Activated T-cell treated with anti-CD3 and anti-CD28 coated beads for 24 hours (primary cell): ENCODE measurements around the gene ZNF107.
A peak's percentile ranks its signal among the peaks of the same experiment; 100 is the strongest.

ENCODE experiments used
- DNase-seq: peaks from one replicate; pipeline ENCODE4 v3.0.0-alpha.2; 2020; ENCODE audit warnings: low read depth

ZNF107 gene

DNA sequence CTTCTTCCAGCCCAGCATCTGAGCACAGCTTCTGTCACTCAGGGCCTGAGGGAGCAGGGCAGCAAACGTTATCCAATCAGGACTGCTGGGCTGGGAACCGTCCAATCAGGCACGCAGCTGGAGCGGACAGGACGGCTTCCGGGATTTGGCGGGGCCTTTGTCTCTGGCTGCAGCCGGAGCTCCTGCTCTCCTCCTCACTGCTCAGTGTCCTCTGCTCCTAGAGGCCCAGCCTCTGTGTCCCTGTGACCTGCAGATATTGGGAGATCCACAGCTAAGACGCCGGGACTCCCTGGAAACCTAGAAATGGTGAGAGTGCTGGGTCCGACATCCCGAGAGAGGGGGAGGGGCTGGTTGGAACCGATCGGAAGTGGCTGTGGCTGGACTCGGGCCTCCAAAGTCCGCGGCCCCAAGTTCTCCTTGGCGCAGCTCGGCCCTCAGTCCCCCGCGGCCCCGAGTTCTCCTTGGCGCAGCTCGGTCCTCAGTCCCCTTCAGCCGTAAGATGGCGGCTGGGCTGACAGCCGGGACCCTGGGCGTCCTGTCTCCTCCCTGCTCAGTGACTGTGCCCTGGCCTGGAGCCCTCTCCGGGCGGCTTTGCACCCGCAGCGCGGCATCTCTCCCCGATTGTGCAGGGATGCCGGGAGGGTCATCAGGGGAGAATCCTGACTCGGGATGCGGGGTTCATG lies at the start of gene ZNF107:
Gene ZNF107 (plus strand): TSS at position 154 of the 683 bp plus-strand sequence. CDS start 150 bp downstream, at position 304.
- peak; percentile 78 for DNase-seq

GRCh38 chr7:64618785-64619456 lies 47.0 kb upstream of the ZNF107 start:
- DNase-seq = peak; percentile 20

DNA sequence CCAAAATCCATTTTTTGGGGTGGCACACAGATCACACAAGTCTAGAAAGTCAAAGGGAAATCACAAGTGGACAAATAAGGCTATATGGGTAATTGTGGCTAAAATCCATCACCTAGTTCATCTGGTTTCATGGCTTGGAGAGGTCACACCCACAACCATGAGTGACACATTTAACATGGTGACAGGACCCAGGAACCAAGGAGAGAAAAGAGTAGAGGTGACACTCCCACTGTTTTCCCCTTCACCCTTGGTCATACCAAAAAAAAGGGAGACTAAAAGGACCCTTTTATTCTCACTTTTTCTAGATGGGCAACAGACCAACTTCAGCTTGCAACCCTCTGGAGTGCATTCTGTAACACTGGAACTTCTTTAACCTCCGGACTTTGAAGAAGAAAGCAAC lies 46.2 kb upstream of the ZNF107 start:
- no peak for DNase-seq

DNA sequence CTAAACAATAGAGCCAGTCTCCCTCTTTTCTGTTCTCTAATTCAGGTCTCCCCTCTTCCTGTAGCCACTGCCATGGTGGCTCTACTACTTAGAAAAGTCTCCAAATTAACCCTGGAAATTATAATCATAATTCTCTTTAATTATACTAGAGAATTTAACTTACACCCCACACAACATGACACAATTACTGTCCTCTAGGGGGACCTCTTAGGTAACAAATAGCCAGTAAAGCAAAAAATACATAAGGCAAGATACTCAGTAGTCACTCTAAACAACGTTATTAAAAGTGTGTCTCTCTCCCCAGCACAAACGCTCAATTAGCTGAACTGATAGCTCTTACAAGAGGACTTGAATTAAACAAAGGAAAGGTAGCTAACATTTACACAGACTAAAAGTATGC lies 44.3 kb upstream of the ZNF107 start:
- DNase-seq = no peak

DNA sequence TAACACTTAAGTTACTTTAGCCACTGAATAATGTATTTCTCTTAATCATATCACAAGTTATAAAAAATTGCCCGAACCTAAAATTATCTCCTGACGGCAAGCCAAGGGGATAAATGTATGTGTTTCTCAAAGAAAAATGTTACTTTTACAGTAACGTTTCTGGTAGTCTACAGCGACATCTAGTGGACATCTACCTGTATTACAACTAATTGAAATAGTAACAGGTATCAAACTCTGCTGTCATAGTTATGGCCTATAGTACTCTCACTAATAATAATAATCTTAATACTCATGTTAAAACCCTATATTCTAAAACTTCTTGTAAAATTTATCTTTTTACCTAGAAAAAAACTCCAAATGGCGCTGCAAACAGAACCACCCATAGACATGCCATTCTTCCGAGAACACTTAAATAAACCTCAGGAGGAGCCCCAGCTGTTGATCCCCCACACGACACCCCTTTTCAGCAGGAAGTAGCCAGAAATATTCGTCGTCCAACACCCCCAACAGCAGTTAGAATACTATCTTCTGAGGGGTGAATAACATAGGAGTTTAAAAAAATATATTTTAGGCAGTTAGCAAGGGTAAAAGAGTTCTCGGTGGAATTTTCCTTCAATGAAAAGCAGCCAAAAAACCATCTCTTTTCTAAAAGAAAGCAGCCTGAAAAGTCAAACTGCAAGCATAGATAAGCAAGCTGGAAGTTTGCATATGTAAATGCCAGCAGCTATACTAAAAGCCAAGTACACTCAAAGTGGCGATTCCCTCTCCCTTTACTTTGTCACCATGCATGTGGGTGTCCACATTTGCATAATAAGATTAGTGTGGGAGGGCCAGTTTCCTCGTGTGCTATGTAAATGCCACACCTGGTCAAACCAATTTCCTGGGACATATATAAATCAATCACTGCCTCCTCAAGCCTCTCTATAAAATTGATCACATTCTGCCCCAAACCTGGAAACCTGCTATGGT lies 40.5 kb upstream of the ZNF107 start:
- no peak for DNase-seq

DNA sequence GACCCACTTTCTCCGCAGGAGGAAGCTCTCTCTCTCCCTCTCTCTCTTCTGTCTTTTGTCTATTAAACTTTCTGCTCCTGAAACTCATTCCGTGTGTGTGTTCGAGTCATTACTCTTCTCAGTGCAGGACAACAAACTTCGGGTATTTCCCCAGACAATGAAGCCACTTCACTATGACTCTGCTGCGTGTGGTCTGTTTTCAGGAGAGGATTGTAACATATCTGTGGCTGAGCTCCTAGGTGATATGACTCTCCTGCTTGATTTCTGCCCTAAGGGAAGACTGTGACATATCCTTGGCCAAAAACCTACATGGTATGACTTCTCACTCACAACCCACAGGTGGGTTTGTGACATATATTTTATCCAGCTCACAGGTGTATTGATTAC lies 39.9 kb upstream of the ZNF107 start:
- no peak for DNase-seq

DNA sequence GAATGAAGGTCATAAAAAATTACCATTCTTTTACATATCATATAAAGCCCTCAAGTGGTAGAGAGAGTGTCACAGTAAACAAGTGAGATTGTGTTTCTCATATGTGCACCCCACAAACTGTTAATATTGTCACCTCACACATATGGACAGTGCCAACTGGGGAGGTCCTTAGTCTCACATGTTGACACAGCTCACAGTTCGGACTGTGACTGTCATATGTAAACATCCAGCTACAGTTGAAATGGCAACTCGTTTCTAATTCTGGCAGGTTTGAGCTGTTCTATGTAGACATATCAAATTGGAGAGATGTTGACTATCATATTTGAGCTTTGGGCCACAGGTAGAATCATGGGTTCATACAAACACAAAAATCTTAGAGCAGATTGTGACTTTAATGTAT lies 39.4 kb upstream of the ZNF107 start:
- no peak for DNase-seq

GRCh38 chr7:64628192-64628591 lies 37.7 kb upstream of the ZNF107 start:
- DNase-seq = no peak

DNA sequence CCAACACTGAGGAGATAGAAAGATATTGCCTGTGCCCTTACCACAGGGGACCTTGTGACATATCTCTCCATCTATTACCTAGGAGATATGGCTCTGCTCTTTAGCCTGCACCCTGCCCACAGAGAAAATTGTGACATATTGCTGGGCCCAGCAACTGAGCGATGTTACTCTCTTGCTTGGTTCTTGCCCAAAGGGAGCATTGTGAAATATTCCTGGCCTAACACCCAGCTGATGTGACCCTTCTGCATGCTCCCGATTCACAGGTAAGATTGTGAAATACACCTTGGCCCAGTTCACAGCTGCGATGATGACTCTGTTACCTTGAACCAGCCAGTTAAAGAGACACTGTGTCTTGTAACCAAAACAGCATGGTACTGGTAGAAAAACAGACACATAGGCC lies 37.2 kb upstream of the ZNF107 start:
- DNase-seq = no peak

DNA sequence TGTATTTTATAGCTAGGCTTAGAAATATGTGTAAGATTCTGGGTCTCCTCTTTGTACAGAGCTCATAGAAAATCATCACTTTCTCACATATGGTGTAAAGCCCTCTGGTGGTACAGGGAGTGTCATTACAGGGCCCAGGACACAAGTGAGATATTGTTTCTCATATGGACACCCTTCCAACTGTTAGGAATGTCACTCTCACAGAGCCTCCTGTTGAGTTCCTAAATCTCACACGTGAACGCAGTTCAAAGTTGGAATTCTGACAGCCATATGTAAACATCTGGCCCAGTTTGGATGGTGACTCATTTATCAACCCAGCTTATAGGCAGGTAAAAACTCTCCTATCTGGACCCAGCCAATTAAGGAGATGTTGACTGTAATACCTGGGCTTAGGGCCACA lies 35.4 kb upstream of the ZNF107 start:
- no peak for DNase-seq

- DNase-seq = no peak
Measured at GRCh38 chr7:64632029-64632428, 33.9 kb upstream of the ZNF107 start.

DNA sequence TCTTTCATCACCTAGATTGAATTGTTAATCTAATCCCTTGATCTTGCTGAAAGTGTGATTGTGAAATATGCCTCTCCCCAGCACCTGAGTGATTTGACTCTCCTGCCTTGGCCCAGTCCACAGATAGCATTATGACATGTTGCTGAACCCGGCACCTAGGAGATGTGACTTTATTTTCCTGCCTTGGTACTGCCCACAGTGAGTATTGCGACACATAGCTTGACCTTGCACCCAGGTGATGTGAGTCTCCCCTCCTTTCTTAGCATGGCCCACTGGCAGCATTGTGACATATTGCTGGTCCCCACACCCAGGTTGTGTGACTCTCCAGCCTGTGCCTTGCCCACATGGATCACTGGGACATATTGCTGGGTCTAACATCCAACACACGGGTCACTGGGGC lies 32.5 kb upstream of the ZNF107 start:
- no peak for DNase-seq

- no peak for DNase-seq
Measured at GRCh38 chr7:64634406-64635062, 31.4 kb upstream of the ZNF107 start.

DNA sequence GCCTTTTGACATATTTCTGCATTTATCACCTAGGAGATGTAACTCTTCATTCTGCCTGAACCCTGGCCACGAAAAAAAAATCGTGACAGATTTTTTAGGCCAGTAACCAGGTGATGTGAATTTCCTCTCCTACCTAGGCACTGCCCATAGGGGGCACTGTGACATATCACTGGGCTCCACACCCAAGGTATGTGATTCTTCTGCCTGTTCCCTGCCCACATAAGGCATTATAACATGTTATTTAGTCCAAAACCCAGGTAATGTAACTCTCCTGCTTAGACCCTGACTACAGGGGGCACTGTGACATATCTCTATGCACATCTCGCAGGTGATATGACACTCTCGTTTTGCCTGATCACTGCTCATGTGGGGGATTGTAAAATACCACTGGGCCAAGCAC lies 29.5 kb upstream of the ZNF107 start:
- no peak for DNase-seq

DNA sequence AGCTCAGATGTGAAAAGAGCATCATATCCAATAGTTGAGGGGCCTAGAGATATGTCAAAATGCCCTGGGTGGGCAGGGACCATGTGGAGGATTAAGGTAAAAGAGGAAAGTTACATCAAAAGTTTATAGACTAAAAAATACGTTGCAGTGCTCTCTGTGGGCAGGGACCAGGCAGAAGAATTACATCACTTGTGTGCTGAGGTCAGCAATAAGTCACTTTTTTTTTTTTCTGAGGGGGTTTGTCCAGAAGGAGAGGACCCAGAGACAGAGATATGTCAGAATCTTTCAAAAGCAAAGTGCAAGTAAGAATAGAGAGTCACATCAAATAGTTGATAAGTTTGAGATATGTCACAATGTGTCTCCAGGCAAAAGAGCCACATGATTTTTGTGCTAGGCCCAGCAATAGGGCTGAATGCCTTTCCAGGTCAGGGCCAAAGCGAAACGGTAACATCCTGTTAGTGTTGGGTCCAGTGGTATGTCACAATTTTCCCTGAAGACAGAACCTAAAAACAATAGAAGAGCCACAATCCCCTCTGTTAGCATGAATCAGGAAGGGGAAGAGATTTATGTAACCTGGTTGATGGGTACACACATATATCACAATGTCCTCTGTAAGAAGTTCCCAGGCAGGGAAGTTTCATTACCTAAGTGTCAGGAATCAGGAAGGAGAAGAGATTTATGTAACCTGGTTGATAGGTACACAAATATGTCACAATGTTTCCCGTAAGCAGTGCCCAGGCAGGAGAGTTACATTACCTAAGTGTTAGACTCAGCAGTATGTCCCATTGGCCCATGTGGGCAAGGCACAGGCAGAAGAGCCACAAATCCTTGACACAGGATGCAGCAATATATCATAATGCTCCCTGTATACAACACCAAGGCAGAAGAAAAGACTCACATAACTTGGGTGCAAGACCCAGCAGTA lies 28.1 kb upstream of the ZNF107 start:
- no peak for DNase-seq

GRCh38 chr7:64638822-64639221 lies 27.1 kb upstream of the ZNF107 start:
- DNase-seq = no peak

- DNase-seq = no peak
Measured at GRCh38 chr7:64639267-64640001, 26.5 kb upstream of the ZNF107 start.

GRCh38 chr7:64640504-64640903 lies 25.4 kb upstream of the ZNF107 start:
- DNase-seq = no peak

DNA sequence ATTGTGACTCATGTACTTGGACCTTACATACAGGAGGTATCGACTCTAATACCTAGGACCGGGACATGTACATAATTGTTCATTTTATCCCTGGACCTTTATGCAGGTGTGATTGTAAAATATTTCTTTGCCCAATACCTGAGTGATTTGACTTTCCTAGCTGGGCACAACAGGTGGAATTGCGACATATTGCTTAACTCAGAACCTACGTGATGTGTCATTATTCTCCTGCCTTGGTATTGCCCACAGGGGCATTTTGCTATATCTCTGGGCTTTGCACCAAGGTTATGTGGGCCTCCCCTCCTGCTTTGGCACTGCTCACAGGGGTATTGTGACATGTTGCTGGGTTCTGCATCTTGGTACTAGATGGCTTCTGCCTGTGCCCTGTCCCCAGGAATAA lies 23.9 kb upstream of the ZNF107 start:
- no peak for DNase-seq

DNA sequence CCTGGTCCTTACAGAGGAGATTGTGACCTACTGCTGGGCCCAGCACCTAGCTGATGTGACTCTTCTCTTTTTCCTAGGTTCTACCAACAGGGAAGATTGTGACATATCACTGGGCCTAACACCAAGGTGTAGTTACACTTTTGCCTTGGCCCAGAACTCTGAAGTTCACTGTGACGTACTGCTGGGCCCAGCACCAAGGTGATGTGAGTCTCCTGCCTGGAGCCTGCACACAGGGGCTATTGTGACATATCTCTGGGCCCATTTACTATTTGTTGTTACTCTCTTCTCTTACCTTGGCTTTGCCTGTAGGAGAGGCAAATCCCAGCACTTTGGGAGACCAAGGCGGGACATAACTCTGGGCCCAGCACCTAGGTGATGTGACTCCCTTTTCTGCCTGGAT lies 23.1 kb upstream of the ZNF107 start:
- DNase-seq = no peak
